DMS 273 treated with DMSO at 0.1 percent for 48 hours (cell line): ENCODE measurements around the gene SESN2.
"Not testable (repeated sequence)": the region's sequence is repeated elsewhere in the genome, so short reads cannot be mapped to it uniquely, and the experiment has no call there.

Experiments used
- DNase-seq: peaks from one replicate; lab custom pipeline; 2025; lab: John Stamatoyannopoulos, UW

The SESN2 gene

DNA sequence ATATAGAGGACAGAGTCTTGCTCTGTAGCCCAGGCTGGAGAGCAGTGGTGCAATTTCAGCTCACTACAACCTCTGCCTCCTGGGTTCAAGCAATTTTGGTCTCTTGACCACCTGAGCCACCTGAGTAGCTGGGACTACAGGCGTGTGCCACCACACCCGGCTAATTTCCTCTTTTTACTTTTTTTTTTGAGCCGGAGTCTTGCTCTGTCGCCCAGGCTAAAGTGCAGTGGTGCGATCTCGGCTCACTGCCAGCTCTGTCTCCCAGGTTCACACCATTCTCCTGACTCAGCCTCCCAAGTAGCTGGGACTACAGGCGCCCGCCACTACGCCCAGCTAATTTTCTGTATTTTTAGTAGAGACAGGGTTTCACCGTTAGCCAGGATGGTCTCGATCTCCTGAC lies 68.1 kb downstream of the SESN2 start:
- not testable (repeated sequence) for DNase-seq

DNA sequence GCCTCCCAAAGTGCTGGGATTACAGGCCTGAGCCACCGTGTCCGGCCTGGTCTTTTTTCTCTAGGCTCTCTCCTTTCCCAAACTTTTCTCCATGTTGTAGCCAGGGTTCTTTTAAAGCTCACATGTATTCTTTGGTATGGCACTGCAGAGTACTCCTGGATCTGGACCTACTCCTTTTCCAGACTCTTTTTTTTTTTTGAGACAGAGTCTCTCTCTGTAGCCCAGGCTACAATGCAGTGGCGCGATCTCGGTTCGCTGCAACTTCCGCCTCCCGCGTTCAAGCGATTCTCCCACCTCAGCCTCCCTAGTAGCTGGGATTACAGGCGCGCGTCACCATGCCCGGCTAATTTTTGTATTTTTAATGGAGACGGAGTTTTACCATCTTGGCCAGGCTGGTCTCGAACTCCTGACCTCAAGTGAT lies 68.9 kb downstream of the SESN2 start:
- no peak for DNase-seq

DNA sequence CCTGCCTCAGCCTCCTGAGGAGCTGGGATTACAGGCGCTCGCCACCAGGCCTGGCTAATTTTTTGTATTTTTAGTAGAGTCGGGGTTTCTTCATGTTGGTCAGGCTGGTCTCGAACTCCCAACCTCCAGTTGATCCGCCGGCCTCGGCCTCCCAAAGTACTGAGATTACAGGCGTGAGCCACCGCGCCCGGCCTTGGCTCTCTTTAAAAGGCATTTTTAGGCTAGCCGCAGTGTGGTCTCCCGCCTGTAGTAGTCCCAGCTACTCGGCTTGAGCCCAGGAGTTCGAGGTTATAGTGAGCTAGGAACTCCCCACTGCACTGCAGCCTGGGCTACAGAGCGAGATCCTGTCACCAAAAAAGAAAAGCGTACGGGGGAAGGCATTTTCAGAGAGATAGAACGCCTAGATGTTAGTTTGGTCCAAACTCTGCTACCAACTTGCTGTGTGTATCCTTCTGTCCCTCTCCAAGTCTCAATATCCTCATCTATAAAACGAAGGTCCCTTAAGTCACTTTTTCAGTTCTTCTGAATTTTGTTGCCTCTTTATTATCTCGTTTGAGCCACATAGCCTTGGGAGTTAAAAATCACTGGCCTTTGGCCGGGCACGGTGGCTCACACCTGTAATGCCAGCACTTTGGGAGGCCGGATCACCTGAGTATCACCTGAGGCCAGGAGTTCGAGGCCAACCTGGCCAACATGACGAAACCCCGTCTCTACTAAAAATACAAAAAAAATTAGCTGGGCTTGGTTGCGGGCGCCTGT lies 70.3 kb downstream of the SESN2 start:
- no peak for DNase-seq
